Muscle layer of colon (tissue), 2 donors: ENCODE data around the gene ERG28.

Experiments used
- H3K27ac ChIP-seq: one replicate; pipeline ENCODE4 v1.7.0; 2013; ENCODE audit warnings: low read depth, mild to moderate bottlenecking, low read length, moderate library complexity
- H3K27me3 ChIP-seq, 2 donors: one replicate each; pipeline ENCODE4 v1.7.0; 2013; ENCODE audit warnings: low read length in 2 of 2, mild to moderate bottlenecking in 2 of 2; ENCODE audit not compliant: insufficient read depth in 2 of 2, control insufficient read depth in 1 of 2
- H3K36me3 ChIP-seq: one replicate; pipeline ENCODE4 v1.7.0; 2013; ENCODE audit warnings: mild to moderate bottlenecking, low read length; ENCODE audit not compliant: insufficient read depth
- H3K4me1 ChIP-seq: one replicate; pipeline ENCODE4 v1.7.0; 2013; ENCODE audit warnings: mild to moderate bottlenecking, low read length; ENCODE audit not compliant: insufficient read depth
- H3K4me3 ChIP-seq, 2 donors: one replicate each; pipeline ENCODE4 v1.7.0; 2013; ENCODE audit warnings: low read length in 2 of 2, low read depth in 1 of 2, mild to moderate bottlenecking in 1 of 2, moderate library complexity in 1 of 2
- H3K9ac ChIP-seq: one replicate; pipeline ENCODE4 v1.7.0; 2013; ENCODE audit warnings: low read length
- H3K9me3 ChIP-seq: one replicate; pipeline ENCODE4 v1.7.0; 2013; ENCODE audit warnings: mild to moderate bottlenecking, low read length
- donor health status: abdominal sarcoma.
- donor health status: Adenocarcinoma of cecum.

The ERG28 gene

GRCh38 chr14:75643985-75644384 is 16.7 kb downstream of the ERG28 start:
- no peak overlapping the region for H3K4me3 ChIP-seq
- H3K36me3 ChIP-seq, result no peaks in the 10 kb centered on the region
- H3K27me3 ChIP-seq, result no peaks in the 10 kb centered on the region
- no peak overlapping the region for H3K27ac ChIP-seq
- no peak overlapping the region for H3K9ac ChIP-seq
- H3K9me3 ChIP-seq, result no peaks in the 10 kb centered on the region
- no peaks in the 10 kb centered on the region for H3K4me1 ChIP-seq

- H3K4me1 ChIP-seq, result no peaks in the 10 kb centered on the region
- no peak overlapping the region for H3K4me3 ChIP-seq
- H3K9ac ChIP-seq, result no peak overlapping the region
- no peaks in the 10 kb centered on the region for H3K27me3 ChIP-seq
- no peak overlapping the region for H3K27ac ChIP-seq
- H3K9me3 ChIP-seq, result no peaks in the 10 kb centered on the region
- no peaks in the 10 kb centered on the region for H3K36me3 ChIP-seq
Measured at GRCh38 chr14:75640876-75641275, 19.8 kb downstream of the ERG28 start.

GRCh38 chr14:75636100-75636692 is 24.5 kb downstream of the ERG28 start:
- H3K9ac ChIP-seq, result no peak overlapping the region
- H3K27me3 ChIP-seq, result no peaks in the 10 kb centered on the region
- H3K4me1 ChIP-seq, result no peaks in the 10 kb centered on the region
- no peaks in the 10 kb centered on the region for H3K36me3 ChIP-seq
- H3K4me3 ChIP-seq, result no peak overlapping the region
- no peaks in the 10 kb centered on the region for H3K9me3 ChIP-seq
- no peak overlapping the region for H3K27ac ChIP-seq

- Histone ChIP-seq H3K27ac (no peak overlapping the region), H3K9me3 (no peaks in the 10 kb centered on the region)
Measured at GRCh38 chr14:75634848-75635247, 25.8 kb downstream of the ERG28 start.

GRCh38 chr14:75631453-75631831 is 29.2 kb downstream of the ERG28 start:
- no peaks in the 10 kb centered on the region for H3K27me3 ChIP-seq
- H3K36me3 ChIP-seq, result no peaks in the 10 kb centered on the region
- H3K9me3 ChIP-seq, result no peaks in the 10 kb centered on the region
- no peak overlapping the region for H3K4me3 ChIP-seq
- no peaks in the 10 kb centered on the region for H3K4me1 ChIP-seq
- H3K27ac ChIP-seq, result no peak overlapping the region
- no peak overlapping the region for H3K9ac ChIP-seq

More at GRCh38 chr14:75634848-75635247, 25.8 kb downstream of the ERG28 start:
- Histone ChIP-seq H3K27me3 (no peaks in the 10 kb centered on the region), H3K9ac (no peak overlapping the region), H3K4me1 (no peaks in the 10 kb centered on the region), H3K36me3 (no peaks in the 10 kb centered on the region), H3K4me3 (no peak overlapping the region)

GRCh38 chr14:75630695-75631452 is 29.8 kb downstream of the ERG28 start:
- Histone ChIP-seq H3K9ac (no peak overlapping the region), H3K9me3 (no peaks in the 10 kb centered on the region), H3K27ac (no peak overlapping the region), H3K36me3 (no peaks in the 10 kb centered on the region), H3K4me3 (no peak overlapping the region), H3K27me3 (no peaks in the 10 kb centered on the region), H3K4me1 (no peaks in the 10 kb centered on the region)

- H3K9me3 ChIP-seq, result no peaks in the 10 kb centered on the region
- H3K27ac ChIP-seq, result no peak overlapping the region
- no peaks in the 10 kb centered on the region for H3K27me3 ChIP-seq
- H3K36me3 ChIP-seq, result no peaks in the 10 kb centered on the region
- H3K9ac ChIP-seq, result no peak overlapping the region
- no peak overlapping the region for H3K4me3 ChIP-seq
- H3K4me1 ChIP-seq, result no peaks in the 10 kb centered on the region
Measured at GRCh38 chr14:75628816-75629215, 31.9 kb downstream of the ERG28 start.

GRCh38 chr14:75627406-75627805 is 33.3 kb downstream of the ERG28 start:
- Histone ChIP-seq H3K27me3 (no peaks in the 10 kb centered on the region), H3K36me3 (no peaks in the 10 kb centered on the region), H3K9me3 (no peaks in the 10 kb centered on the region), H3K27ac (no peak overlapping the region), H3K4me3 (no peak overlapping the region), H3K4me1 (no peaks in the 10 kb centered on the region), H3K9ac (no peak overlapping the region)

- Histone ChIP-seq H3K4me1 (no peaks in the 10 kb centered on the region), H3K4me3 (no peak overlapping the region), H3K36me3 (no peaks in the 10 kb centered on the region), H3K9ac (no peak overlapping the region), H3K9me3 (no peaks in the 10 kb centered on the region), H3K27me3 (no peaks in the 10 kb centered on the region), H3K27ac (no peak overlapping the region)
Measured at GRCh38 chr14:75626863-75627262, 33.8 kb downstream of the ERG28 start.

GRCh38 chr14:75626396-75626795 is 34.3 kb downstream of the ERG28 start:
- H3K27ac ChIP-seq, result no peak overlapping the region
- H3K9me3 ChIP-seq, result no peaks in the 10 kb centered on the region
- H3K4me1 ChIP-seq, result no peaks in the 10 kb centered on the region
- no peaks in the 10 kb centered on the region for H3K36me3 ChIP-seq
- no peaks in the 10 kb centered on the region for H3K27me3 ChIP-seq
- no peak overlapping the region for H3K4me3 ChIP-seq
- H3K9ac ChIP-seq, result no peak overlapping the region

GRCh38 chr14:75625034-75625433 is 35.6 kb downstream of the ERG28 start:
- Histone ChIP-seq H3K27me3 (no peaks in the 10 kb centered on the region), H3K9me3 (no peaks in the 10 kb centered on the region), H3K4me3 (no peak overlapping the region), H3K4me1 (no peaks in the 10 kb centered on the region), H3K27ac (no peak overlapping the region), H3K9ac (no peak overlapping the region), H3K36me3 (no peaks in the 10 kb centered on the region)

GRCh38 chr14:75619548-75619947 is 41.1 kb downstream of the ERG28 start:
- H3K4me1 ChIP-seq, result no peaks in the 10 kb centered on the region
- H3K27ac ChIP-seq, result no peak overlapping the region
- no peaks in the 10 kb centered on the region for H3K9me3 ChIP-seq
- no peak overlapping the region for H3K9ac ChIP-seq
- no peaks in the 10 kb centered on the region for H3K36me3 ChIP-seq
- H3K27me3 ChIP-seq, result no peaks in the 10 kb centered on the region
- H3K4me3 ChIP-seq, result no peak overlapping the region
